Lower leg skin (tissue), 4 donors: ENCODE measurements around the gene TET2. TPM values are rescaled to one million over a fixed set of nuclear protein-coding genes. Genes with fewer than 3 reads are reported as not detected.

Source experiments
- DNase-seq, 2 donors: peaks; one replicate each; pipeline ENCODE4 v3.0.0-alpha.2; 2019; ENCODE audit warnings: low spot score in 2 of 2
- H3K4me3 ChIP-seq: fragments of 200-600 bp; sonication (generic); 2 replicates; pipeline ENCODE4 v1.5.1; 2017; ENCODE audit warnings: mild to moderate bottlenecking, low read depth; ENCODE audit not compliant: poor library complexity, severe bottlenecking
- CTCF ChIP-seq, 3 donors: fragments of 450-650 bp; IDR thresholded peaks; one replicate each; pipeline ENCODE4 v1.5.1; 2016; ENCODE audit warnings: antibody characterized with exemption in 3 of 3, mild to moderate bottlenecking in 3 of 3, moderate library complexity in 2 of 3
- POLR2A ChIP-seq, 2 donors: fragments of 450-650 bp; IDR thresholded peaks; one replicate each; pipeline ENCODE4 v1.6.1; 2016 to 2017; ENCODE audit warnings: antibody characterized with exemption in 2 of 2, mild to moderate bottlenecking in 1 of 2, moderate library complexity in 1 of 2
- WGBS, 2 donors: methylation state at CpG; one replicate each; pipeline ENCODE4 v1.1.5; 2018; 5-methylcytosine and 5-hydroxymethylcytosine counted together
- intact Hi-C: fragments of 100-400 bp; cut with DNase I; formaldehyde crosslinking; loops from one replicate; pipeline ENCODE4 v1.15.0; 2023; ENCODE audit warnings: low total_unique reads
- total RNA-seq, 4 donors: library from RNA; depleted of rRNA; stranded (reverse); fragments of >200 nt; gene quantifications; one replicate each; pipeline ENCODE4 v1.1.0, GENCODE V29; 2016

The TET2 gene
- total RNA-seq, 4 donors from 2014 or later: 31.0 to 36.0 (median 32.8) TPM

DNA sequence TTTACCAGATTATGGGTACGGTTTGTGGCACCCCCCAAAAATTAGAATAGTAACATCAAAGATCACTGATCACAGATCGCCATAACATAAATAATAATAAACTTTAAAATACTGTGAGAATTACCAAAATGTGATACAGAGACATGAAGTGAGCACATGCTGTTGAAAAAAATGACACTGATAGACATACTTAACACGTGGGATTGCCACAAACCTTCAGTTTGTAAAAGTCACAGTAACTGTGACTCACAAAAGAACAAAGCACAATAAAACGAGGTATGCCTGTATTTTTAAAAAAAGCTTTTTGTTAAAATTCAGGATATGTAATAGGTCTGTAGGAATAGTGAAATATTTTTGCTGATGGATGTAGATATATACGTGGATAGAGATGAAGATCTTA lies 93.4 kb downstream of the TET2 start:
- H3K4me3 ChIP-seq: no peak overlapping the region
- no peak for TF ChIP-seq CTCF (IDR thresholded peaks at IDR 0.05)
- no peak for TF ChIP-seq POLR2A (IDR thresholded peaks at IDR 0.05)
- DNase-seq: no peak
- 91 to 93% methylated on average over 5 of the region's 5 CpGs for WGBS, 2 donors
- intact Hi-C loops: no loop called here

GRCh38 chr4:105241451-105241850 lies 94.8 kb downstream of the TET2 start:
- no peak overlapping the region for H3K4me3 ChIP-seq
- intact Hi-C loops: no loop called here
- DNase-seq: no peak
- TF ChIP-seq CTCF (IDR thresholded peaks at IDR 0.05): no peak
- TF ChIP-seq POLR2A (IDR thresholded peaks at IDR 0.05): no peak
- 51 to 79% methylated on average over 4 of the region's 4 CpGs for WGBS, 2 donors

DNA sequence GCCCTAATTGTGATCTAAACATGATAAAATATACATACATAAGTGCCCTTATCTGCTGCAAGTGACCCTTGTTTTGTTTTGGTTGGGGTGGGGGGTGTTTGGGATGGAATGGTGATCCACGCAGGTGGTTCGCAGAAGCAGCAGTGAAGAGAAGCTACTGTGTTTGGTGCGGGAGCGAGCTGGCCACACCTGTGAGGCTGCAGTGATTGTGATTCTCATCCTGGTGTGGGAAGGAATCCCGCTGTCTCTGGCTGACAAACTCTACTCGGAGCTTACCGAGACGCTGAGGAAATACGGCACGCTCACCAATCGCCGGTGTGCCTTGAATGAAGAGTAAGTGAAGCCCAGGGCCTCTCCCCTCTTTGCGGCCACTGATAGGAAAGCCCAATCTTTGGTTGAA lies 96.8 kb downstream of the TET2 start:
- WGBS, 2 donors: 95 to 96% methylated on average over 13 of the region's 13 CpGs
- intact Hi-C loops: no loop called here
- TF ChIP-seq POLR2A (IDR thresholded peaks at IDR 0.05): no peak
- no peak for TF ChIP-seq CTCF (IDR thresholded peaks at IDR 0.05)
- DNase-seq: no peak
- H3K4me3 ChIP-seq: no peak overlapping the region

DNA sequence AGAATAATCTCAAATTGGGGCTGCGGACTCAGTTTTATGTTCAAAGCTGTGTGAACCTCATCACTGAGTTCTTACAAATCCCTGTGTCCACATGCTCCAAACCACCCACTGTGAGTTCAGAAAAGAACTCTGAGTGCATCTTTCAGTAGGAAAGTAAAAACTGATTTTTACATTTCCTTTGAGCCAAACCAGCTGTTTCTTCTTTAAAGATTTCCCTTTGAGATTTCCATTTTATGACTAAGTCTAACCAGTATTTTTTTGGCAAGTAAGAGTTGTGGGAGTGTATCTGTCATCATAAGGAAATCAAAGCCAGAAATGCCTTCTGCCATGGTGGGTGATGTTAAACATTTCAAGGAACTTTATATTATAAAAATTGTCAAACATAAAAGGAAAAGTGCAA lies 100.0 kb downstream of the TET2 start:
- no peak overlapping the region for H3K4me3 ChIP-seq
- TF ChIP-seq CTCF (IDR thresholded peaks at IDR 0.05) (no peak), POLR2A (IDR thresholded peaks at IDR 0.05) (no peak)
- no peak for DNase-seq
- intact Hi-C loops: no loop called here
- 59 to 77% methylated on average over 1 of the region's 1 CpG for WGBS, 2 donors

- intact Hi-C loops: no loop called here
- no peak overlapping the region for H3K4me3 ChIP-seq
- DNase-seq: no peak
- WGBS, 2 donors: 45 to 48% methylated on average over 1 of the region's 1 CpG
- TF ChIP-seq CTCF (IDR thresholded peaks at IDR 0.05): no peak
- no peak for TF ChIP-seq POLR2A (IDR thresholded peaks at IDR 0.05)
Observed at GRCh38 chr4:105248613-105249012, 101.9 kb downstream of the TET2 start.

DNA sequence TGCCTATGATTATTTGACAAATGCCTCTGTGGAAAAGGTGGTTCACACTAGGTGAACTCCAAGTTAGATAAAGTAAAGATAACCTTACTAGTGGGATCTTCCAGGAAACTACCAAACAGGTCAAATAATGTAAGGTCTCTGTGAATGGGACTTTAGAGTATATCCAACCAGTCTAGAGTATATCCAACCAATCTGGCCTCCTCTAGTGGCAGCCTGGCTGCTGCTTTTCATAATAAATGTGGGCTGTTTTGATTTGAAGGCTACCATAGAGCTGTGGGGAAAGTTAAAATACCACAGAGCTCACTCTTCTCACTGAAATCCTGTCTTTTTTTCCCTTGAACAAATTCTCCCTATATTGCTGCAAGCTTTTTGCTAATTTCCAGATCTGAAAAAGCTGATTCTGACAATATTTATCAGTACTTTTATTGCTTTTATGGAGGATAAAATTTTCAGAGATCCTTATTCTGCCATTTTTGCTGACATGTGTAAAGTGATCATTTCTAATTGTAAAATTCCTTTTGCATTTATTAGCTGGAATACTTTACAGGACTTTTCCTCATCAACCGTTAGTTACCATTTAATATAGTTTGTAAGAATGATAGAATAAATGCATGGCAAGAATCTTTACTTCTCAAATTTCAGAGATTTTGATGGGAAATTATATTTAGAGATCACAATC lies 111.3 kb downstream of the TET2 start:
- no peak for DNase-seq
- 97 to 98% methylated on average over 1 of the region's 1 CpG for WGBS, 2 donors
- no peak for TF ChIP-seq CTCF (IDR thresholded peaks at IDR 0.05)
- no peak for TF ChIP-seq POLR2A (IDR thresholded peaks at IDR 0.05)
- H3K4me3 ChIP-seq: no peak overlapping the region
- intact Hi-C loops: no loop called here
